ENCODE measurements around the gene DERL3. TPM values are rescaled to one million over a fixed set of nuclear protein-coding genes. Genes with fewer than 3 reads are reported as not detected.

The DERL3 gene
- total RNA-seq, 1 experiment from 2014 or later: not detected

- in situ Hi-C loops (cut with HindIII; ENCODE audit: low sequenced_read_pairs): no loop called here
- DNase-seq (ENCODE audit: low spot score): peak; percentile 24
These were observed 50.9 kb downstream of the DERL3 start for GRCh38 chr22:23787910-23788309.

DNA sequence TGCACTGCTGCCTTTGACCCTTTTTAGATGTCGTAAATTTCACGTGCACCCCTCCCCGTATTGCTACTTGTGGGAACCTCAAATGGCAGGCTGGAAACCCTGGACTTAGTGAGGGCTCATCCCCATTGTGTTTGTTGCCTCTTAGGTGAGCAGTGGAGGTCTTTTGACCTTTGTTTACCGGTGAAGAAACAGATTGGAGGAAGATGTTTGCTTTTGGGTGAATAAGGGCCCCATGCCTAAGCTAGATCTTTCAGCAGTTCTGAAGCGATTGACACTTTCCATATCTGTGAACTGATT, 51.3 kb downstream of the DERL3 start:
- in situ Hi-C loops (cut with HindIII; ENCODE audit: low sequenced_read_pairs): no loop called here
- no peak for DNase-seq (ENCODE audit: low spot score)

DNA sequence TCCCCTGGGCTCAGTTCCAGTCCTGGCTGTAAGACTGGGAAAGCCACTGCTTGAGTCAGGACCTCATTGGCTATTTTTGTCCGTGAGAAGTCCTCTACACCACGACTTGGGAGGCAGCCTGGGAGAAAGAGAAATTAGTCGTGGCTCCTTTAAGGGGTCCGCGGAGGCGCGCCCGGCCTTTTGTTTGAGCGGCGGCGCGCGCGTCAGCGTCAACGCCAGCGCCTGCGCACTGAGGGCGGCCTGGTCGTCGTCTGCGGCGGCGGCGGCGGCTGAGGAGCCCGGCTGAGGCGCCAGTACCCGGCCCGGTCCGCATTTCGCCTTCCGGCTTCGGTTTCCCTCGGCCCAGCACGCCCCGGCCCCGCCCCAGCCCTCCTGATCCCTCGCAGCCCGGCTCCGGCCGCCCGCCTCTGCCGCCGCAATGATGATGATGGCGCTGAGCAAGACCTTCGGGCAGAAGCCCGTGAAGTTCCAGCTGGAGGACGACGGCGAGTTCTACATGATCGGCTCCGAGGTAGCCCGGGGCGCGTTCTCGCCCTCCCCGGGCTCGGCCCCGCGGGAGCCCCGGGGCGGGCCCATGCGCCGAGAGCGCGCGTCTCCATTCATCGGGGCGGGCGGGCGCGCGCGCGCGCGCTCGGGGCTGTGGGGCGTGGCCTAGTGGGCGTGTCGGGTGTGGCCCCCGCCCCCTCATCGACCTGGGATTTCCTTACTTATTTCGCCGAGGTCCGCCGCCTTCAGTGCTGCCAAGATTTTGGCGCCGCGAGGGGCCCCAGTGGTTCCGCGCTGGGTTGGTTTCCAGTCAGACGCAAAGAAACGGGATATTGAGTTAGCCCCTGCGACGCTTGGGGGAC, 51.8 kb downstream of the DERL3 start, which contains the start of gene SMARCB1:
SMARCB1 (plus strand) TSS at position 215 of the 848 bp plus-strand sequence; CDS start at position 419, 204 bp downstream.
- peak; percentile 87 for DNase-seq (ENCODE audit: low spot score)
- in situ Hi-C loops (cut with HindIII; ENCODE audit: low sequenced_read_pairs): no loop called here

- DNase-seq (ENCODE audit: low spot score): no peak
- in situ Hi-C loops (cut with HindIII; ENCODE audit: low sequenced_read_pairs): no loop called here
These were observed 52.5 kb downstream of the DERL3 start for GRCh38 chr22:23786261-23786710.

Other genes starting within 250 kb of the DERL3 start
- not detected in 2 replicates for gene DRICH1, start 206.7 kb downstream of the DERL3 start, total RNA-seq (2014; rRNA removed; shearing (Covaris generic))
- not detected in 2 replicates for gene RGL4, start 148.0 kb downstream of the DERL3 start, total RNA-seq (2014; rRNA removed; shearing (Covaris generic))
- gene ZNF70, start 87.9 kb downstream of the DERL3 start, total RNA-seq (2014; rRNA removed; shearing (Covaris generic)): not detected in 2 replicates
- gene VPREB3, start 84.6 kb downstream of the DERL3 start, total RNA-seq (2014; rRNA removed; shearing (Covaris generic)): not detected in 2 replicates
- gene C22orf15, start 76.0 kb downstream of the DERL3 start, total RNA-seq (2014; rRNA removed; shearing (Covaris generic)): not detected in 2 replicates
- not detected in 2 replicates for gene CHCHD10, start 71.0 kb downstream of the DERL3 start, total RNA-seq (2014; rRNA removed; shearing (Covaris generic))
- gene MMP11, start 66.2 kb downstream of the DERL3 start, total RNA-seq (2014; rRNA removed; shearing (Covaris generic)): not detected in 2 replicates
- not detected in 2 replicates for gene SMARCB1, start 52.0 kb downstream of the DERL3 start, total RNA-seq (2014; rRNA removed; shearing (Covaris generic))
- not detected in 2 replicates for gene SLC2A11, start 18.9 kb upstream of the DERL3 start, total RNA-seq (2014; rRNA removed; shearing (Covaris generic))
- gene MIF, start 55.4 kb upstream of the DERL3 start, total RNA-seq (2014; rRNA removed; shearing (Covaris generic)): not detected in 2 replicates
- gene GSTT2B, start 122.2 kb upstream of the DERL3 start, total RNA-seq (2014; rRNA removed; shearing (Covaris generic)): not detected in 2 replicates
- gene DDTL, start 127.9 kb upstream of the DERL3 start, total RNA-seq (2014; rRNA removed; shearing (Covaris generic)): not detected in 2 replicates
- not detected in 2 replicates for gene DDT, start 135.4 kb upstream of the DERL3 start, total RNA-seq (2014; rRNA removed; shearing (Covaris generic))
- gene GSTT2, start 141.1 kb upstream of the DERL3 start, total RNA-seq (2014; rRNA removed; shearing (Covaris generic)): not detected in 2 replicates
- not detected in 2 replicates for gene GSTT4, start 166.4 kb upstream of the DERL3 start, total RNA-seq (2014; rRNA removed; shearing (Covaris generic))
- not detected in 2 replicates for gene CABIN1, start 172.3 kb upstream of the DERL3 start, total RNA-seq (2014; rRNA removed; shearing (Covaris generic))